Loucy (cell line): ENCODE measurements around the gene SOX13.

Experiments
- H2AFZ ChIP-seq: fragments of 200-600 bp; sonication (generic); 2 replicates; pipeline ENCODE4 v1.6.0; 2016; ENCODE audit warnings: antibody characterized with exemption, mild to moderate bottlenecking, low read length, moderate library complexity
- H3F3A ChIP-seq: fragments of 200-600 bp; 2 replicates; pipeline ENCODE4 v1.6.0; 2016; ENCODE audit warnings: antibody characterized with exemption, low read depth, mild to moderate bottlenecking
- H3K27me3 ChIP-seq: fragments of 200-600 bp; sonication (generic); 2 replicates; pipeline ENCODE4 v1.6.1; 2014; ENCODE audit warnings: low read length, mild to moderate bottlenecking; ENCODE audit not compliant: insufficient read depth, poor library complexity, severe bottlenecking
- H3K36me3 ChIP-seq: fragments of 200-600 bp; sonication (generic); 2 replicates; pipeline ENCODE4 v1.6.1; 2016; ENCODE audit warnings: low read length; ENCODE audit not compliant: insufficient read depth
- H3K4me1 ChIP-seq: fragments of 200-600 bp; sonication (generic); 2 replicates; pipeline ENCODE4 v1.5.1; 2014; ENCODE audit warnings: low read length, mild to moderate bottlenecking; ENCODE audit not compliant: insufficient read depth, poor library complexity, severe bottlenecking
- H3K4me2 ChIP-seq: fragments of 200-600 bp; sonication (generic); 2 replicates; pipeline ENCODE4 v1.6.0; 2014; ENCODE audit warnings: antibody characterized with exemption, low read length, low read depth, mild to moderate bottlenecking; ENCODE audit not compliant: poor library complexity, severe bottlenecking
- H3K4me3 ChIP-seq: fragments of 200-600 bp; sonication (generic); 2 replicates; pipeline ENCODE4 v1.5.1; 2014; ENCODE audit warnings: low read length, mild to moderate bottlenecking, mixed read lengths; ENCODE audit not compliant: poor library complexity, severe bottlenecking
- H3K79me2 ChIP-seq: fragments of 200-600 bp; sonication (generic); 2 replicates; pipeline ENCODE4 v1.6.1; 2014; ENCODE audit warnings: low read length; ENCODE audit not compliant: insufficient read depth
- H3K9ac ChIP-seq: fragments of 200-600 bp; sonication (generic); 2 replicates; pipeline ENCODE4 v1.6.0; 2014; ENCODE audit warnings: mild to moderate bottlenecking, low read depth, low read length, moderate library complexity; ENCODE audit not compliant: poor library complexity, severe bottlenecking
- H3K9me2 ChIP-seq: fragments of 200-600 bp; sonication (generic); replicated peaks from 2 replicates; pipeline ENCODE4 v1.6.1; 2016; ENCODE audit warnings: low read depth, low read length, mixed read lengths
- H3K9me3 ChIP-seq: fragments of 200-600 bp; sonication (generic); 2 replicates; pipeline ENCODE4 v1.6.1; 2014; ENCODE audit warnings: mild to moderate bottlenecking, antibody characterized with exemption, low read length, low read depth; ENCODE audit not compliant: insufficient read depth
- H4K20me1 ChIP-seq: fragments of 200-600 bp; sonication (generic); 2 replicates; pipeline ENCODE4 v1.6.0; 2014; ENCODE audit warnings: antibody characterized with exemption, low read length, mild to moderate bottlenecking; ENCODE audit not compliant: insufficient read depth, poor library complexity, severe bottlenecking
- CTCF ChIP-seq: fragments of 200-600 bp; sonication (generic); conservative IDR thresholded peaks from 2 replicates; pipeline ENCODE4 v1.5.1; 2014; ENCODE audit warnings: mild to moderate bottlenecking, antibody characterized with exemption, low read length
- EZH2phosphoT487 ChIP-seq: fragments of 200-600 bp; IDR thresholded peaks from 2 replicates; pipeline ENCODE4 v1.6.1; 2018; ENCODE audit warnings: antibody characterized with exemption, mild to moderate bottlenecking, moderate library complexity, borderline replicate concordance

SOX13 gene

GRCh38 chr1:204162494-204163074 lies 89.7 kb downstream of the SOX13 start:
- TF ChIP-seq CTCF = peak; percentile 99
- TF ChIP-seq EZH2phosphoT487 = no peak
- no peaks in the 10 kb centered on the region for H3K4me1 ChIP-seq
- H3K9ac ChIP-seq = no peak overlapping the region
- H3K9me2 ChIP-seq = no peaks in the 10 kb centered on the region
- no peaks in the 10 kb centered on the region for H3K9me3 ChIP-seq
- no peaks in the 10 kb centered on the region for H3K79me2 ChIP-seq
- H3K4me2 ChIP-seq = no peak overlapping the region
- H2AFZ ChIP-seq = no peak overlapping the region
- no peaks in the 10 kb centered on the region for H3K27me3 ChIP-seq
- H3K36me3 ChIP-seq = no peaks in the 10 kb centered on the region
- no peaks in the 10 kb centered on the region for H4K20me1 ChIP-seq
- no peaks in the 10 kb centered on the region for H3F3A ChIP-seq
- H3K4me3 ChIP-seq = no peak overlapping the region

- Histone ChIP-seq H3K79me2 (no peaks in the 10 kb centered on the region), H3K9ac (no peak within 1 kb of the TSS), H4K20me1 (no peaks in the 10 kb centered on the region), H3K27me3 (no peaks in the 10 kb centered on the region), H3K9me3 (peaks cover 13% of the 10 kb centered on the region; the same call in 1 of the 2 replicates), H3K36me3 (no peaks in the 10 kb centered on the region), H3K9me2 (no peaks in the 10 kb centered on the region), H3F3A (no peaks in the 10 kb centered on the region), H3K4me1 (no peaks in the 10 kb centered on the region), H3K4me3 (no peak within 1 kb of the TSS), H3K4me2 (no peak within 1 kb of the TSS), H2AFZ (no peak within 1 kb of the TSS)
- TF ChIP-seq CTCF (no peak), EZH2phosphoT487 (no peak)
Measured at GRCh38 chr1:204166219-204166618, 93.3 kb downstream of the SOX13 start, which contains the start of gene REN. Gene REN (minus strand): TSS chr1:204166337. CDS start chr1:204166293, 44 bp downstream.

GRCh38 chr1:204167730-204168129 lies 94.8 kb downstream of the SOX13 start:
- no peaks in the 10 kb centered on the region for H3K79me2 ChIP-seq
- H4K20me1 ChIP-seq = no peaks in the 10 kb centered on the region
- no peaks in the 10 kb centered on the region for H3K36me3 ChIP-seq
- H3F3A ChIP-seq = no peaks in the 10 kb centered on the region
- H3K9ac ChIP-seq = no peak overlapping the region
- peaks cover 13% of the 10 kb centered on the region; the same call in 1 of the 2 replicates for H3K9me3 ChIP-seq
- no peak overlapping the region for H3K4me2 ChIP-seq
- no peak for TF ChIP-seq EZH2phosphoT487
- no peak for TF ChIP-seq CTCF
- H3K4me1 ChIP-seq = no peaks in the 10 kb centered on the region
- no peak overlapping the region for H3K4me3 ChIP-seq
- no peak overlapping the region for H2AFZ ChIP-seq
- H3K27me3 ChIP-seq = no peaks in the 10 kb centered on the region
- no peaks in the 10 kb centered on the region for H3K9me2 ChIP-seq
